ENCODE results near the gene PSORS1C1.

The PSORS1C1 gene

GRCh38 chr6:31096656-31097055 lies 17.9 kb upstream of the PSORS1C1 start:
- FAIRE-seq: no peak

GRCh38 chr6:31098449-31098938 lies 16.1 kb upstream of the PSORS1C1 start:
- no peak for FAIRE-seq

DNA sequence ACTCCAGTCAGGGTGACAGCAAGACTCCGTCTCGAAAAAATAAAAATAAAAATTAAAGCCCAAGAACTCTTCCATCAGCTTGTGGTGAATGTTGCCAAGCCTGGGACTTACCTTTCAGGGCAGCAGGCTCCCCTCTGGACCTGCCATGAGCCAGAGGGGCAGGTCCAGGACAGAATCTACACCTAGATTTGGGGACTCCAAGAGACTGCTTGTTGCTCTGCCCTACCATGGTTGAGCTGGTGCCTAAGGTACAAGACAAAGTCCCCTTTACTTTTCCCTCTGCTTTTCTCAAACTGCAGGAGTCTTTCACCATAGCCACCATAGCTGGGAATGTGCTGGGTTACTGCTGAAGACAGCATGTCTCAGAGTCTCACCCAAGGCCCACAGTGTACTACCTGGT lies 11.5 kb upstream of the PSORS1C1 start:
- no peak for FAIRE-seq

- no peak for FAIRE-seq
Measured at GRCh38 chr6:31107052-31107451, 7.5 kb upstream of the PSORS1C1 start.

- no peak for FAIRE-seq
Measured at GRCh38 chr6:31110825-31111582, 3.6 kb upstream of the PSORS1C1 start.

GRCh38 chr6:31111712-31112111 lies 2.9 kb upstream of the PSORS1C1 start:
- FAIRE-seq: no peak

GRCh38 chr6:31112478-31112877 lies 2.1 kb upstream of the PSORS1C1 start, which contains the start of gene C6orf15:
Gene C6orf15, minus strand, starts transcription at chr6:31112575. Its CDS starts 20 bp downstream, at chr6:31112555.
- no peak for FAIRE-seq

DNA sequence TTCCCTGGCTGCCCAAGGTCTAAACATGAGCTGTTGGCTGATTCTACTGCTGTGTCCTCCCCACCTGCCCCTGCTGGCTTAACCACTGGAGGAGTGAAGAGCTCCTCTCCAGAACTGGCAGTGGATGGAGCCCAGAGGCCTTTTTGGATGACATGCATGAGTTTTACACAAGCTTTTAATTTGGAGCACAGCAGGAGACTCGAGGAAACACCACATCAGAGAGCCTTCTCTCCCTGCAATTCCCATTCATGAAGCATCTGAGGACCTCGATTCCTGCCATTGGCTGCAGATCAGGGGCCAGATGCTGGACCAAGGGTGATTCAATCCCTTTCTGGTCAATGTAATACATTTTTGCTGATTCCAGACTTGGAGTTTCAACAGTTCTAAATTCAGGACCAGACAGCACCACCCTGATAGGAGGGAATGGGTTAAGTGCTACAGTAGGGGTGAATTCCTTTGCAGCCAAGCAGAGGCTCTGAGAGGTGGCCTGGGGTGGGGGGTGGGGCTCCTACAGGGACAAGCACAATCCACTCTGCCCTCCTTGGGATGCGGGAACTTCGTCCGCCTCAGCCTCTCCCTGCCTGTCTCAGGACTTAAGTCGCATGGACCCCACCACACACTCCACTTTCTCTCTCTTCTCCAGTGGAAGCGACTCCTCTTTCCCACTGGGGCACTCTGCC lies 599 bp upstream of the PSORS1C1 start:
- no peak for FAIRE-seq

- no peak for FAIRE-seq
Measured at GRCh38 chr6:31114970-31115849, 610 bp downstream of the PSORS1C1 start.

- FAIRE-seq: no peak
Measured at GRCh38 chr6:31115941-31116560, 1.5 kb downstream of the PSORS1C1 start.

DNA sequence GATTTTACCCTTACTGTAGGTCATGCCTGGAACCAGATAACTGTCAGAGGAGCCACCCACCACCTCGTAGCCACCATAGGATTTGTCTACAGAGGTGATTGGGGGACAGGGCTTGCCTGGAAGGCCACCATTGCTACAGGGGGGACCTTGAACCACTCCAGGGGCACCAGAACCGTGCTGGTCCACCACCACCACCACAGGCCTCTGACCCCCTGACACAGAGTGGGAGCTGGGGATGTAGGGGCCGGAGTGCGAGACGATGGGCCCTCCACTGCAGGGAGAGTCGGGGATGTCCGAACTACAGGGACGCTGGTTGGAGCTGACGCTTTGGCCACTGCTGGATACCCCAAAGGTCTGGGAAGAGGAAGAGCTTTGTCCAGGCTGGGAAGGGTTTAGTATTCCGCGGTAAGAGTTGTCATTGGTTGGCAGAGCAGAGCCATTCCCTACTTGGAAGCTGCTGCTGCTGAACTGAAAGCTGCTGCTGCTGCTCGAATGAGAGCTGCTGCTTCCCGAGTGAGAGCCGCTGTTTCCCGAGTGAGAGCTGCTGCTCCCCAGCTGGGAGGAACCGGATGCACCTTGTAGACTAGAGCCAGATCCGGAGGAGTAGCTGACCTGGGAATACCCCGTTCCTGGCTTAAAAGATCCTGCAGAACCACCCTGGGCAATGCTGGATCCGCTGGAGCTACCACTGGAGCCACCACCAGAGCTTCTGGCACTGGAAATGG lies 2.2 kb downstream of the PSORS1C1 start:
- no peak for FAIRE-seq

DNA sequence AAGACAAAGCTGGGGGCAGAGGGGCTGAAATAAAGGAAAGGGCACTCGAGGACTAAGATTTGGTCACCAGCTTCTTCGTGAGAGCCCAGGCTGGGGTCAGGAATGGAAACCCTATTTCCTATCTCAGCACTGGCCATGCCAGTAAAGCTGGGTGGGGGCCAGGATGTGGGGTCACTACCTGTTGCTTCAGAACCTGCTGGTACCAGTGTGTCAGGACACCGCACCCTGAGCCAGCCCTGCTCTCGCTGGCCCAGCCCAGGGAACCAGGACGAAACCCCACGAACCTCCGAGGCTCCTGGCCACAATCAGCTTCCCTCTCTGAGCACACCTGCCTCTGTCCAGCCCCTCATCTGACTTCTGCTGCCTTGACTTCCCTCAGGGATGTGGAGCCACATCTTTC lies 3.6 kb downstream of the PSORS1C1 start:
- no peak for FAIRE-seq

DNA sequence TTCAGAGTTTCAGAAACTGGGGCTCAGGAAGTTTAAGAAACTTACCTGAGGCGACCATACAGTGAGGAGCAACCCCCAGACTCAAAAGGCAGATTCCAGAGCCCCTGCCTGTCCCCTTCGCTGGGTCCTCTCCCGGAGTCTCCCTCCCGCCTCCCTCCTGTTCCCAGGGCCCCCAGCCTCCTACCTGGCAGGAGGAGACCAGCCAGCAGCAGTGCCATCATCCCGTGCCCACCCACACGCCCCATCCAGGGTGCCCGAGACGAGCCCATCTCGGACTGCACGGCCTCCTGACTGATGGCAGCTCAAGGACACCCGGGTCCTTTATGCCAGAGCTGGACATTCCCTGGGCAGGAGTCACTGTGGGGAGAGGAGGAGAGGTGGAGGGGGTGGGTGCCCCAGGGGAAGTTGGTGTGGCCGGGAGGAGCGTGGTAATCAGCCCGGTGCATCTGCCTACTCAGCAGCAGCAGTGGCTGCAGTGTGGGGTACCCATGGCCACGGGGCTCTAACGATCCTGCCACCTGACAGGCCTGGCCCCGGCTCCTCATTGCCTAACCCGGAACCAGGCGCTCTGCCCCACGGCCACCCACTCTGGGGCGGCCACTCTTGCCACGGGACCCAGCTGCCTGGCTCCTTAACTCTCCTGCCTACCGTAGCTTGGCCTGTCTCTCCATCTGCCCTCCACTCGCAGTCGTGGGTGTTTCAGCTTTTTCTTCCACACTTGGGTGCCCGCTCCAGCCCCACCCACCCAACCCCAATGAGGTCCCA lies 5.7 kb downstream of the PSORS1C1 start, which contains the start of gene CDSN:
CDSN (minus strand) TSS at position 296 of the 765 bp plus-strand sequence; CDS start at position 269, 27 bp downstream.
- no peak for FAIRE-seq

GRCh38 chr6:31121131-31121790 lies 6.7 kb downstream of the PSORS1C1 start:
- no peak for FAIRE-seq

- no peak for FAIRE-seq
Measured at GRCh38 chr6:31122791-31123706, 8.4 kb downstream of the PSORS1C1 start.

- no peak for FAIRE-seq
Measured at GRCh38 chr6:31125162-31125561, 10.6 kb downstream of the PSORS1C1 start.

DNA sequence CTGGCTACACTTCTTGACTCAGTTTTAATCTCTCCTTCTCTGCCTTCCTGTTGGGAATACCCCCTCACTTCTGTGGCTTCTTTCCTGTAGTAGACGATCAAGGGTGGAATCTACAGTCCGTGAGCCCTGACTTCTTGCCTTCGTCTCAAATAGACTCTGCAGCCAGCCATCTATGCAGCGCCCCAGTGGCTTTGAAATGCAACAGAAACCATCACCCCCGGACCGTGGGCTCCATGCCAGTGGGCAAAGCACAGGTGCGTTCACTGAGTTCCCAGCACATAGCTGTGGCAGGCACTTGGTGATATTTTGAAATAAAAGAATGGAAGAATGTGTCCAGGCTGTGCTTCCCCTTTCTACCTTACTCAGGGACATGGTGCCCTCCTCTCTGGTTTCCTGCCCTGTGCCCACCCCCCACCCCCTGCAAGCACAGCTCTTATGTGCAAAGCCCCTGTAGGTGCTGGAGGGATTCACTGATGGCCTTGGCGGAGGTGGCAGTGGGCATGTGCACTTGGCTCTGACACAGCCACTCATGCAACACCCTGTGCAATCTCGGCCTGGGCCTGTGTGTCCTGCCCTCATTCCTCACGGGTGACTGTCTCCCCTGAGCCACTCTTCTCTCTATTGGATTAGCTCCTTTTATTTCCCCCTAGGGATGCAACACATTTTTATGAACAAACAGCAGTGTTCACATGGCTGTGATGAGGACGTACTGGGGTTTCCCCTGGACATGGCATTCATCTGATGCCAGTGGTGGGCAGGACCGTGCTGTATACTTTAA lies 11.2 kb downstream of the PSORS1C1 start:
- FAIRE-seq: no peak

DNA sequence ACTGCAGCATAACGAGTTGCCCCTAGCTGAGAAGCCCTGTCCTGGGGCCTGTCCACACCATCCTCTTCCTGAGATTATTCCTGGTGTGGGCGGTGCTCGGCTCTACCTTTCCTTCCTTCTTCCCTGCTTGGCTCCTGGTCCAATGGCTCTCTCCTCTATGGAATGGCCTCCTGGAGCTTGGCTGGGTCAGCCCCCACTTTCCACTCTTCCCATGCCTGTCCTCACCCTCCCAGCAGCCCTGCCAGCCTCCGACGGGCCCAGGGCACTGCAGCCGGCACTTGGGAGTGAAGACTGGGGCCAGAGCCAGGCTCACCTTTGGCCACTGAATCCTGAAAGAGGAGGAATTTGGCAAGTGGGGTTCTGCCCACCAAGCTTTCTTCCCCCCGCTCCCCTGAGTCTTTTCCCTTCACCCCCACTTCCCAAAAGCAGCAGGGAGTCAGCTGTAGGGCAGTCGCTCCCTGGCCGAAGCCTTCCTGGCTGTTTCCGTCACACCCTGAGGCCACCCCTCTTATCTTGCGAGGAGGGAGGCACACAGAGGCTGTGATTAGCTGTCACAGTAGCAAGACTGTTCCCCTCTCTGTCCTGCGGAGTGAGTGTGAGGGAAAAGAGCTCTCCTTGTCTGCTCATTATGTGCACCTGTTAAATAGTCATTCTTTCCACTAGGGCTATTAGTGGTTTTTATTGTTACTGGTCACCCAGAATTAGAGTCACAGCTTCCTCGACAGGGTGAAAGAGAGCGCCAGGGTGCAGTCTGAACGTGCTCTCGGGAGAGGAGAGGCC lies 12.0 kb downstream of the PSORS1C1 start:
- FAIRE-seq: no peak
